Measurements from ENCODE around the gene PRND.

DNA sequence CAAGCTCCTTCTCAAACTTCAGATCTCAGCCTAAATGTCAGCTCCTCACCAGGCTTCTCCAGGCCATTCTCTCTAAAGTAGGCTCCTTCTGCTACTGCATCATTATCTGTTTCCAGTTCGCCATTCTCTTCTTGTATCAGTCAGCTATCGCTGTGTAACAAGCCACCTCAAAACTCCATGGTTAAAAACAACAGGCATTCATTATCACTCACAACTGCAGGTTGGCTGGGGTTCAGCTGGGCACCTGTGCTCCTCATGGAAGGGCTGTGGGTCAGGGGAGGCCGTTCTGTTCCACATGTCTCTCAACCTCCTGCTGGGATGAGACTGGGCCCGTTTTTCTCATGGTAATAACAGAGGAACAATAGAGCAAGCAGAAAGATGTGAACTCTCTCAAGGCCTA, 28.7 kb downstream of the PRND start:
- TF ChIP-seq, protein P1, sequence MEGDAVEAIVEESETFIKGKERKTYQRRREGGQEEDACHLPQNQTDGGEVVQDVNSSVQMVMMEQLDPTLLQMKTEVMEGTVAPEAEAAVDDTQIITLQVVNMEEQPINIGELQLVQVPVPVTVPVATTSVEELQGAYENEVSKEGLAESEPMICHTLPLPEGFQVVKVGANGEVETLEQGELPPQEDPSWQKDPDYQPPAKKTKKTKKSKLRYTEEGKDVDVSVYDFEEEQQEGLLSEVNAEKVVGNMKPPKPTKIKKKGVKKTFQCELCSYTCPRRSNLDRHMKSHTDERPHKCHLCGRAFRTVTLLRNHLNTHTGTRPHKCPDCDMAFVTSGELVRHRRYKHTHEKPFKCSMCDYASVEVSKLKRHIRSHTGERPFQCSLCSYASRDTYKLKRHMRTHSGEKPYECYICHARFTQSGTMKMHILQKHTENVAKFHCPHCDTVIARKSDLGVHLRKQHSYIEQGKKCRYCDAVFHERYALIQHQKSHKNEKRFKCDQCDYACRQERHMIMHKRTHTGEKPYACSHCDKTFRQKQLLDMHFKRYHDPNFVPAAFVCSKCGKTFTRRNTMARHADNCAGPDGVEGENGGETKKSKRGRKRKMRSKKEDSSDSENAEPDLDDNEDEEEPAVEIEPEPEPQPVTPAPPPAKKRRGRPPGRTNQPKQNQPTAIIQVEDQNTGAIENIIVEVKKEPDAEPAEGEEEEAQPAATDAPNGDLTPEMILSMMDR (IDR thresholded peaks at IDR 0.05) = no peak
- no peak for TF ChIP-seq POLR2A (IDR thresholded peaks at IDR 0.05)
